HCT116 (cell line): ENCODE results near the gene HSD17B10. TPM values are rescaled to one million over a fixed set of nuclear protein-coding genes. Genes with fewer than 3 reads are reported as not detected.

Experiments
- ATAC-seq: fragments of 200-7000 bp; cut with Tn5 transposase; 2 replicates; pipeline ENCODE4 v1.9.1; 2020; ENCODE audit warnings: mild to moderate bottlenecking, moderate library complexity
- BruUV-seq: library from RNA; stranded (reverse); fragments of 400-500 nt; replicated peaks from 2 replicates; lab custom pipeline; 2021; lab: Mats Ljungman, UMichigan
- CTCF ChIA-PET: fragments of 300-600 bp; sonication (Branson Sonifier 250); formaldehyde crosslinking; loops from one replicate; lab custom pipeline; 2021; ENCODE audit warnings: antibody characterized with exemption; lab: Charles Lee
- POLR2A ChIA-PET: fragments of 300-600, 350-600 bp; sonication (Branson Sonifier 250); formaldehyde crosslinking; loops from one replicate; lab custom pipeline; 2021; ENCODE audit warnings: antibody characterized with exemption; lab: Charles Lee
- RAD21 ChIA-PET, 2 experiments: fragments of 300-600 bp; sonication (Branson Sonifier 250); formaldehyde crosslinking; loops; one replicate each; lab custom pipeline; 2023; ENCODE audit warnings: low total read pairs in 2 of 2; ENCODE audit not compliant: uncharacterized antibody in 2 of 2, unreplicated experiment in 2 of 2, low non-redundant PET in 1 of 2; lab: Charles Lee
- DNase-seq: peaks from one replicate; pipeline ENCODE4 v3.0.0-alpha.2; 2010; ENCODE audit warnings: low read depth, low spot score
- H2AFZ ChIP-seq: fragments of 200-600 bp; shearing (Covaris generic), sonication (generic); 2 replicates; pipeline ENCODE4 v1.6.1; 2017; ENCODE audit warnings: low read depth, mixed run types, mixed read lengths, antibody characterized with exemption, low read length; ENCODE audit not compliant: poor library complexity, severe bottlenecking
- H3K27ac ChIP-seq: 2 replicates; pipeline ENCODE4 v1.5.1; 2012; ENCODE audit warnings: low read depth, low read length
- H3K27me3 ChIP-seq: fragments of 200-600 bp; sonication (generic); 2 replicates; pipeline ENCODE4 v1.6.1; 2016; ENCODE audit warnings: mixed run types, low read length, mixed read lengths; ENCODE audit not compliant: insufficient read depth
- H3K36me3 ChIP-seq, 2 experiments: fragments of 200-500 bp in 1 of 2; fragments of 200-600 bp in 1 of 2; sonication (Bioruptor generic) in 1 of 2; sonication (generic) in 1 of 2; 2 replicates each; pipeline versions ENCODE4 v1.5.1 to v1.6.1; 2014 to 2016; ENCODE audit warnings: low read length in 2 of 2, inconsistent platforms in 1 of 2, mixed read lengths in 1 of 2, mixed run types in 1 of 2; ENCODE audit not compliant: insufficient read depth in 2 of 2, control insufficient read depth in 1 of 2
- H3K4me1 ChIP-seq, 2 experiments: fragments of 200-600 bp in 1 of 2; sonication (generic) in 1 of 2; 2 replicates each; pipeline versions ENCODE4 v1.5.1 to v1.6.1; 2012 to 2017; ENCODE audit warnings: low read length in 2 of 2, inconsistent platforms in 1 of 2, mild to moderate bottlenecking in 1 of 2, mixed read lengths in 1 of 2, mixed run types in 1 of 2, moderate library complexity in 1 of 2; ENCODE audit not compliant: insufficient read depth in 2 of 2, control insufficient read depth in 1 of 2
- H3K4me2 ChIP-seq: fragments of 200-600 bp; sonication (generic); 2 replicates; pipeline ENCODE4 v1.6.1; 2017; ENCODE audit warnings: mixed run types, low read length, mixed read lengths
- H3K4me3 ChIP-seq, 2 experiments: fragments of 200-600 bp in 1 of 2; sonication (generic) in 1 of 2; replicated peaks in 1 of 2; 2 replicates each; pipeline ENCODE4 v1.5.1; 2011 to 2016; ENCODE audit warnings: low read length in 2 of 2, control low read depth in 1 of 2, low read depth in 1 of 2, mild to moderate bottlenecking in 1 of 2, mixed read lengths in 1 of 2, mixed run types in 1 of 2
- H3K79me2 ChIP-seq: fragments of 200-600 bp; sonication (generic); 2 replicates; pipeline ENCODE4 v1.6.1; 2017; ENCODE audit warnings: mild to moderate bottlenecking, mixed run types, low read length, moderate library complexity, mixed read lengths; ENCODE audit not compliant: insufficient read depth
- H3K9ac ChIP-seq: fragments of 200-600 bp; sonication (generic); 2 replicates; pipeline ENCODE4 v1.6.1; 2016; ENCODE audit warnings: low read length, mixed read lengths
- H3K9me2 ChIP-seq: fragments of 200-600 bp; sonication (generic), shearing (Covaris generic); 2 replicates; pipeline ENCODE4 v1.6.1; 2017; ENCODE audit warnings: mixed run types, mild to moderate bottlenecking, moderate library complexity; ENCODE audit not compliant: insufficient read depth
- H3K9me3 ChIP-seq, 2 experiments: fragments of 200-500 bp in 1 of 2; fragments of 200-600 bp in 1 of 2; sonication (Bioruptor generic) in 1 of 2; sonication (generic) in 1 of 2; 2 replicates each; pipeline ENCODE4 v1.6.1; 2014 to 2017; ENCODE audit warnings: low read length in 2 of 2, mixed read lengths in 2 of 2, inconsistent platforms in 1 of 2, low read depth in 1 of 2, mild to moderate bottlenecking in 1 of 2, mixed run types in 1 of 2, moderate library complexity in 1 of 2; ENCODE audit not compliant: control insufficient read depth in 1 of 2, insufficient read depth in 1 of 2
- H4K20me1 ChIP-seq: fragments of 200-600 bp; sonication (generic), shearing (Covaris generic); 2 replicates; pipeline ENCODE4 v1.6.1; 2017; ENCODE audit warnings: mixed run types, mild to moderate bottlenecking, moderate library complexity; ENCODE audit not compliant: insufficient read depth
- CBX3 ChIP-seq: IDR thresholded peaks from 2 replicates; pipeline ENCODE4 v1.6.1; 2012; ENCODE audit warnings: low read depth
- CEBPB ChIP-seq: IDR thresholded peaks from 2 replicates; pipeline ENCODE4 v1.6.1; 2012; ENCODE audit warnings: low read depth
- EGR1 ChIP-seq: IDR thresholded peaks from 2 replicates; pipeline ENCODE4 v1.6.1; 2012; ENCODE audit warnings: low read depth
- ELF1 ChIP-seq: IDR thresholded peaks from 2 replicates; pipeline ENCODE4 v1.6.1; 2012; ENCODE audit warnings: low read depth, borderline replicate concordance
- EZH2 ChIP-seq: fragments of 200-600 bp; sonication (generic); IDR thresholded peaks from 2 replicates; pipeline ENCODE4 v1.6.1; 2017; ENCODE audit warnings: antibody characterized with exemption, mixed run types
- EZH2phosphoT487 ChIP-seq: fragments of 200-600 bp; IDR thresholded peaks from 2 replicates; pipeline ENCODE4 v1.6.1; 2018; ENCODE audit warnings: antibody characterized with exemption, borderline replicate concordance
- FOSL1 ChIP-seq: IDR thresholded peaks from 2 replicates; pipeline ENCODE4 v1.6.1; 2012; ENCODE audit warnings: low read depth
- POLR2A ChIP-seq: IDR thresholded peaks from 2 replicates; pipeline ENCODE4 v1.7.0; 2011; ENCODE audit warnings: borderline replicate concordance; ENCODE audit not compliant: insufficient read depth, insufficient read length; ENCODE audit errors: extremely low read depth
- POLR2AphosphoS5 ChIP-seq: IDR thresholded peaks from 2 replicates; pipeline ENCODE4 v1.6.1; 2011; ENCODE audit warnings: mild to moderate bottlenecking, low read depth, low read length, moderate library complexity
- RAD21 ChIP-seq: IDR thresholded peaks from 2 replicates; pipeline ENCODE4 v1.6.1; 2012; ENCODE audit warnings: low read depth, mild to moderate bottlenecking
- SIN3A ChIP-seq: IDR thresholded peaks from 2 replicates; pipeline ENCODE4 v1.6.1; 2012; ENCODE audit warnings: low read depth
- SP1 ChIP-seq: IDR thresholded peaks from 2 replicates; pipeline ENCODE4 v1.6.1; 2012; ENCODE audit warnings: low read depth
- SRF ChIP-seq: IDR thresholded peaks from 2 replicates; pipeline ENCODE4 v1.6.1; 2012; ENCODE audit warnings: low read depth
- TCF7L2 ChIP-seq: IDR thresholded peaks from 2 replicates; pipeline ENCODE4 v1.7.0; 2011; ENCODE audit warnings: borderline replicate concordance, inconsistent platforms; ENCODE audit not compliant: insufficient read depth, insufficient read length; ENCODE audit errors: extremely low read depth
- YY1 ChIP-seq: IDR thresholded peaks from 2 replicates; pipeline ENCODE4 v1.6.1; 2011; ENCODE audit warnings: low read length, low read depth, moderate library complexity, mild to moderate bottlenecking; ENCODE audit not compliant: insufficient replicate concordance; ENCODE audit errors: extremely low read depth
- ZFX ChIP-seq: fragments of 450-650 bp; IDR thresholded peaks from 2 replicates; pipeline ENCODE4 v1.6.1; 2017
- ZNF274 ChIP-seq: fragments of 200-500 bp; sonication (Bioruptor generic); IDR thresholded peaks from 2 replicates; pipeline ENCODE4 v1.6.1; 2014; ENCODE audit warnings: mild to moderate bottlenecking, low read depth, low read length, inconsistent platforms
- intact Hi-C: fragments of 100-400 bp; cut with micrococcal nuclease; formaldehyde crosslinking; loops from 2 replicates; pipeline ENCODE4 v1.10.0; 2022
- total RNA-seq: library from RNA; stranded (reverse); gene quantifications from one replicate; pipeline ENCODE4 v1.2.1, GENCODE V29; 2021; ENCODE audit not compliant: unreplicated experiment
- TF ChIP-seq, protein P1 (sequence below): IDR thresholded peaks from 2 replicates; pipeline ENCODE4 v1.6.1; 2011; ENCODE audit warnings: mild to moderate bottlenecking, low read length, moderate library complexity; ENCODE audit not compliant: insufficient replicate concordance; ENCODE audit errors: extremely low read depth
- TF ChIP-seq, protein P2 (sequence below), 3 experiments: fragments of 200-600 bp in 1 of 3; sonication (generic) in 1 of 3; IDR thresholded peaks in 2 of 3; conservative IDR thresholded peaks in 1 of 3; 2 replicates each; pipeline ENCODE4 v1.5.1; 2012 to 2017; ENCODE audit warnings: low read depth in 2 of 3, low read length in 2 of 3, antibody characterized with exemption in 1 of 3, borderline replicate concordance in 1 of 3, control low read depth in 1 of 3, mild to moderate bottlenecking in 1 of 3, mixed read lengths in 1 of 3, mixed run types in 1 of 3, moderate library complexity in 1 of 3; ENCODE audit not compliant: insufficient read depth in 1 of 3

Gene HSD17B10
- total RNA-seq, 1 experiment from 2014 or later = 94.4 TPM

DNA sequence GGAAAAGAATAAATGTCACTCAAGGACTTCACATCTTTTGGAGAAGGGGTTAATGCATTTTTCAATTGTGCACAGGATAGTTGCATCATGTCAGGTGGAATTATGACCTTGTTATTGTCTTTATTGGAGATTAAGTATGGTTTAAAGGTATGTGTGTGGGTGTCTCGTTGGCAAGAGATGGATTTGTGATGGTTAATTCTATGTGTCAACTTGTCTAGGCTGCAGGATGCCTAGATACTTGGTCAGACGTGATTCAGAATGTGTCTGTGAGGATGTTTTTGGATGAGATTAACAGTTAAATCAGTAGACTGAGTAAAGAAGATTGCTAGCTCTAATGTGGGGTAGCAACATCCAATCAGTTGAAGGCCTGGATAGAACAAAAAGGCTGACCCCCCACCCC lies 42.2 kb upstream of the HSD17B10 start:
- CTCF ChIA-PET = no interaction called here
- RAD21 ChIA-PET = interaction anchor here in 1 of 2 experiments (0.5 kb wide), 1 partner anchor 181 kb away, joined by 5 read pairs; no protein-coding TSS in a partner anchor
- H3K79me2 ChIP-seq = no peaks in the 10 kb centered on the region
- ATAC-seq = no peak
- no peaks in the 10 kb centered on the region for H3K9me2 ChIP-seq
- no peak overlapping the region for H3K4me2 ChIP-seq
- no peaks in the 10 kb centered on the region for H3K36me3 ChIP-seq
- DNase-seq = no peak
- H3K9me3 ChIP-seq = no peaks in the 10 kb centered on the region
- H4K20me1 ChIP-seq = no peaks in the 10 kb centered on the region
- H2AFZ ChIP-seq = no peak overlapping the region
- intact Hi-C loops = no loop called here
- no peak overlapping the region for H3K4me3 ChIP-seq
- no peak overlapping the region for H3K27ac ChIP-seq
- peaks cover 0 to 2% of the 10 kb centered on the region in 2 experiments; a peak in 1 of 4 replicates for H3K4me1 ChIP-seq
- no peak for TF ChIP-seq YY1
- TF ChIP-seq POLR2A = no peak
- TF ChIP-seq CEBPB = no peak
- TF ChIP-seq ZNF274 = no peak
- TF ChIP-seq SIN3A = no peak
- TF ChIP-seq POLR2AphosphoS5 = no peak
- no peak for TF ChIP-seq SP1
- TF ChIP-seq EZH2phosphoT487 = no peak
- TF ChIP-seq SRF = no peak
- TF ChIP-seq FOSL1 = no peak
- no peak for TF ChIP-seq EZH2
- no peak for TF ChIP-seq CBX3
- POLR2A ChIA-PET = no interaction called here
- H3K27me3 ChIP-seq = no peaks in the 10 kb centered on the region
- H3K9ac ChIP-seq = no peak overlapping the region
- BruUV-seq = no TSS peak

DNA sequence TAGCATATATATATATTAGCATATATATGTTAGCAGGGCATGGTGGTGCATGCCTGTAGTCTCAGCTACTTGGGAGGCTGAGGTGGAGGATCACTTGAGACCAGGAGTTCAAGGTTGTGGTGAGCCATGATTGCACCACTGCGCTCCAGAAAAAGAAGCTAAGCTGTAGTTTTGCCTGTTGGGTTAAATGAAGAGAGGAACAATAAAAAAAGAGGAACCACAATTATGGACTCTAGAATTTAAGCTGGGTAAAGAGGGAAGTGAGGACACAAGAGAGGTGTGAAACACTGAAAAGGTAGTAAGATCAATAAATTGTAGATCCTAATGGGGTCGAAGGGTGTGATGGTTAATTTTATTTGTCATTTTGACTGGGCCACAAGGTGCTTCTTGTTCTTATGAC lies 40.5 kb upstream of the HSD17B10 start:
- H3K9ac ChIP-seq = no peak overlapping the region
- POLR2A ChIA-PET = no interaction called here
- no peak overlapping the region for H3K4me3 ChIP-seq
- no peaks in the 10 kb centered on the region for H3K79me2 ChIP-seq
- H3K4me1 ChIP-seq = no peaks in the 10 kb centered on the region
- no peak overlapping the region for H2AFZ ChIP-seq
- CTCF ChIA-PET = no interaction called here
- RAD21 ChIA-PET = no interaction called here
- BruUV-seq = no TSS peak
- H3K9me2 ChIP-seq = no peaks in the 10 kb centered on the region
- DNase-seq = no peak
- H3K27ac ChIP-seq = no peak overlapping the region
- H3K9me3 ChIP-seq = no peaks in the 10 kb centered on the region
- intact Hi-C loops = no loop called here
- H3K27me3 ChIP-seq = no peaks in the 10 kb centered on the region
- no peak for ATAC-seq
- H3K36me3 ChIP-seq = no peaks in the 10 kb centered on the region
- H4K20me1 ChIP-seq = no peaks in the 10 kb centered on the region
- no peak overlapping the region for H3K4me2 ChIP-seq
- no peak for TF ChIP-seq CEBPB
- no peak for TF ChIP-seq SP1
- no peak for TF ChIP-seq CBX3
- TF ChIP-seq TCF7L2 = no peak
- no peak for TF ChIP-seq RAD21
- no peak for TF ChIP-seq YY1
- TF ChIP-seq EGR1 = no peak
- no peak for TF ChIP-seq ELF1
- no peak for TF ChIP-seq ZFX
- TF ChIP-seq POLR2AphosphoS5 = no peak
- TF ChIP-seq, protein P1, sequence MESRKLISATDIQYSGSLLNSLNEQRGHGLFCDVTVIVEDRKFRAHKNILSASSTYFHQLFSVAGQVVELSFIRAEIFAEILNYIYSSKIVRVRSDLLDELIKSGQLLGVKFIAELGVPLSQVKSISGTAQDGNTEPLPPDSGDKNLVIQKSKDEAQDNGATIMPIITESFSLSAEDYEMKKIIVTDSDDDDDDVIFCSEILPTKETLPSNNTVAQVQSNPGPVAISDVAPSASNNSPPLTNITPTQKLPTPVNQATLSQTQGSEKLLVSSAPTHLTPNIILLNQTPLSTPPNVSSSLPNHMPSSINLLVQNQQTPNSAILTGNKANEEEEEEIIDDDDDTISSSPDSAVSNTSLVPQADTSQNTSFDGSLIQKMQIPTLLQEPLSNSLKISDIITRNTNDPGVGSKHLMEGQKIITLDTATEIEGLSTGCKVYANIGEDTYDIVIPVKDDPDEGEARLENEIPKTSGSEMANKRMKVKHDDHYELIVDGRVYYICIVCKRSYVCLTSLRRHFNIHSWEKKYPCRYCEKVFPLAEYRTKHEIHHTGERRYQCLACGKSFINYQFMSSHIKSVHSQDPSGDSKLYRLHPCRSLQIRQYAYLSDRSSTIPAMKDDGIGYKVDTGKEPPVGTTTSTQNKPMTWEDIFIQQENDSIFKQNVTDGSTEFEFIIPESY = no peak
- TF ChIP-seq, protein P2, sequence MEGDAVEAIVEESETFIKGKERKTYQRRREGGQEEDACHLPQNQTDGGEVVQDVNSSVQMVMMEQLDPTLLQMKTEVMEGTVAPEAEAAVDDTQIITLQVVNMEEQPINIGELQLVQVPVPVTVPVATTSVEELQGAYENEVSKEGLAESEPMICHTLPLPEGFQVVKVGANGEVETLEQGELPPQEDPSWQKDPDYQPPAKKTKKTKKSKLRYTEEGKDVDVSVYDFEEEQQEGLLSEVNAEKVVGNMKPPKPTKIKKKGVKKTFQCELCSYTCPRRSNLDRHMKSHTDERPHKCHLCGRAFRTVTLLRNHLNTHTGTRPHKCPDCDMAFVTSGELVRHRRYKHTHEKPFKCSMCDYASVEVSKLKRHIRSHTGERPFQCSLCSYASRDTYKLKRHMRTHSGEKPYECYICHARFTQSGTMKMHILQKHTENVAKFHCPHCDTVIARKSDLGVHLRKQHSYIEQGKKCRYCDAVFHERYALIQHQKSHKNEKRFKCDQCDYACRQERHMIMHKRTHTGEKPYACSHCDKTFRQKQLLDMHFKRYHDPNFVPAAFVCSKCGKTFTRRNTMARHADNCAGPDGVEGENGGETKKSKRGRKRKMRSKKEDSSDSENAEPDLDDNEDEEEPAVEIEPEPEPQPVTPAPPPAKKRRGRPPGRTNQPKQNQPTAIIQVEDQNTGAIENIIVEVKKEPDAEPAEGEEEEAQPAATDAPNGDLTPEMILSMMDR (IDR thresholded peaks at IDR 0.05 in 2 of 3, conservative IDR thresholded peaks at IDR 0.05 in 1 of 3; ENCODE audit: borderline replicate concordance in 1 of 3, insufficient read depth in 1 of 3, low read depth in 2 of 3, low read length in 2 of 3) = no peak
- no peak for TF ChIP-seq ZNF274
- TF ChIP-seq EZH2phosphoT487 = no peak
